GM23338 (cell line): ENCODE measurements around the gene UNKL.

Source experiments
- CREB1 ChIP-seq: fragments of 250-450 bp; sonication (Bioruptor Pico); IDR thresholded peaks from 2 replicates; pipeline ENCODE4 v1.5.0; 2020; ENCODE audit warnings: low read depth, mild to moderate bottlenecking, moderate library complexity
- EZH2 ChIP-seq: fragments of 200-600 bp; sonication (generic); IDR thresholded peaks from one replicate; pipeline ENCODE4 v1.8.0; 2017; ENCODE audit warnings: antibody characterized with exemption, mild to moderate bottlenecking, low read depth; ENCODE audit not compliant: unreplicated experiment
- EZH2phosphoT487 ChIP-seq: fragments of 200-600 bp; sonication (generic); IDR thresholded peaks from one replicate; pipeline ENCODE4 v1.8.1; 2018; ENCODE audit warnings: antibody characterized with exemption; ENCODE audit not compliant: unreplicated experiment
- JUNB ChIP-seq: IDR thresholded peaks from one replicate; pipeline ENCODE4 v1.6.1; 2016; ENCODE audit warnings: antibody characterized with exemption; ENCODE audit not compliant: unreplicated experiment
- NANOG ChIP-seq: IDR thresholded peaks from 2 replicates; pipeline ENCODE4 v1.6.1; 2016; ENCODE audit warnings: antibody characterized with exemption, borderline replicate concordance
- POLR2AphosphoS5 ChIP-seq: IDR thresholded peaks from 2 replicates; pipeline ENCODE4 v1.6.1; 2016; ENCODE audit warnings: antibody characterized with exemption, low read depth
- STAT1 ChIP-seq: IDR thresholded peaks from one replicate; pipeline ENCODE4 v1.6.1; 2016; ENCODE audit warnings: antibody characterized with exemption; ENCODE audit not compliant: unreplicated experiment
- ZNF114 ChIP-seq: fragments of 250-450 bp; sonication (Bioruptor Pico); IDR thresholded peaks from 2 replicates; pipeline ENCODE4 v1.5.0; 2020; ENCODE audit warnings: mild to moderate bottlenecking, moderate library complexity
- ZNF331 ChIP-seq: fragments of 250-450 bp; sonication (Bioruptor Pico); IDR thresholded peaks from 2 replicates; pipeline ENCODE4 v1.5.0; 2020; ENCODE audit warnings: low read depth, mild to moderate bottlenecking, moderate library complexity
- TF ChIP-seq, protein P1 (sequence below), 2 experiments: fragments of 200-600 bp in 1 of 2; sonication (generic) in 1 of 2; conservative IDR thresholded peaks; 2 replicates each; pipeline versions ENCODE4 v1.5.1 to v1.6.1; 2016 to 2017; ENCODE audit warnings: antibody characterized with exemption in 2 of 2, low read depth in 2 of 2, mild to moderate bottlenecking in 2 of 2, moderate library complexity in 1 of 2
- TF ChIP-seq, protein P2 (sequence below): IDR thresholded peaks from one replicate; pipeline ENCODE4 v1.6.1; 2018; ENCODE audit warnings: antibody characterized with exemption; ENCODE audit not compliant: unreplicated experiment
- TF ChIP-seq, protein P3 (sequence below): IDR thresholded peaks from 2 replicates; pipeline ENCODE4 v1.6.1; 2016; ENCODE audit warnings: antibody characterized with exemption

DNA sequence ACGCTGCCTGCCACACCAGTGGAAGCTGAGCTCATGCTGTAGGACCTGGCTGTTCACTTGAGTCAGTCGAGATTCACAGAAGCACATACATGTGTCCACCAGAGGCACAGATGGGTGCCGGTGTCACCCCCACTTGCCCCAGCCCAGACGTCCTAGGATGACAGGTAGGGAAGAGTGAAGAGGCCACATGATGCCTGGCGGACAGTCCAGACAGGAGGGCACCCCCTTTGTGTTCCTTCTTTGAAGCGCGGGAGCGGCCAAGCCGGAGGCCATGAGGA, 96.3 kb downstream of the UNKL start:
- TF ChIP-seq, protein P1, sequence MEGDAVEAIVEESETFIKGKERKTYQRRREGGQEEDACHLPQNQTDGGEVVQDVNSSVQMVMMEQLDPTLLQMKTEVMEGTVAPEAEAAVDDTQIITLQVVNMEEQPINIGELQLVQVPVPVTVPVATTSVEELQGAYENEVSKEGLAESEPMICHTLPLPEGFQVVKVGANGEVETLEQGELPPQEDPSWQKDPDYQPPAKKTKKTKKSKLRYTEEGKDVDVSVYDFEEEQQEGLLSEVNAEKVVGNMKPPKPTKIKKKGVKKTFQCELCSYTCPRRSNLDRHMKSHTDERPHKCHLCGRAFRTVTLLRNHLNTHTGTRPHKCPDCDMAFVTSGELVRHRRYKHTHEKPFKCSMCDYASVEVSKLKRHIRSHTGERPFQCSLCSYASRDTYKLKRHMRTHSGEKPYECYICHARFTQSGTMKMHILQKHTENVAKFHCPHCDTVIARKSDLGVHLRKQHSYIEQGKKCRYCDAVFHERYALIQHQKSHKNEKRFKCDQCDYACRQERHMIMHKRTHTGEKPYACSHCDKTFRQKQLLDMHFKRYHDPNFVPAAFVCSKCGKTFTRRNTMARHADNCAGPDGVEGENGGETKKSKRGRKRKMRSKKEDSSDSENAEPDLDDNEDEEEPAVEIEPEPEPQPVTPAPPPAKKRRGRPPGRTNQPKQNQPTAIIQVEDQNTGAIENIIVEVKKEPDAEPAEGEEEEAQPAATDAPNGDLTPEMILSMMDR (conservative IDR thresholded peaks at IDR 0.05; ENCODE audit: low read depth in 2 of 2), result no peak
- TF ChIP-seq JUNB (no peak), EZH2phosphoT487 (no peak), POLR2AphosphoS5 (no peak), ZNF114 (CRISPR knock-in tag) (no peak), CREB1 (CRISPR knock-in tag) (no peak), EZH2 (no peak), ZNF331 (CRISPR knock-in tag) (no peak), STAT1 (no peak), NANOG (no peak)
- TF ChIP-seq, protein P2, sequence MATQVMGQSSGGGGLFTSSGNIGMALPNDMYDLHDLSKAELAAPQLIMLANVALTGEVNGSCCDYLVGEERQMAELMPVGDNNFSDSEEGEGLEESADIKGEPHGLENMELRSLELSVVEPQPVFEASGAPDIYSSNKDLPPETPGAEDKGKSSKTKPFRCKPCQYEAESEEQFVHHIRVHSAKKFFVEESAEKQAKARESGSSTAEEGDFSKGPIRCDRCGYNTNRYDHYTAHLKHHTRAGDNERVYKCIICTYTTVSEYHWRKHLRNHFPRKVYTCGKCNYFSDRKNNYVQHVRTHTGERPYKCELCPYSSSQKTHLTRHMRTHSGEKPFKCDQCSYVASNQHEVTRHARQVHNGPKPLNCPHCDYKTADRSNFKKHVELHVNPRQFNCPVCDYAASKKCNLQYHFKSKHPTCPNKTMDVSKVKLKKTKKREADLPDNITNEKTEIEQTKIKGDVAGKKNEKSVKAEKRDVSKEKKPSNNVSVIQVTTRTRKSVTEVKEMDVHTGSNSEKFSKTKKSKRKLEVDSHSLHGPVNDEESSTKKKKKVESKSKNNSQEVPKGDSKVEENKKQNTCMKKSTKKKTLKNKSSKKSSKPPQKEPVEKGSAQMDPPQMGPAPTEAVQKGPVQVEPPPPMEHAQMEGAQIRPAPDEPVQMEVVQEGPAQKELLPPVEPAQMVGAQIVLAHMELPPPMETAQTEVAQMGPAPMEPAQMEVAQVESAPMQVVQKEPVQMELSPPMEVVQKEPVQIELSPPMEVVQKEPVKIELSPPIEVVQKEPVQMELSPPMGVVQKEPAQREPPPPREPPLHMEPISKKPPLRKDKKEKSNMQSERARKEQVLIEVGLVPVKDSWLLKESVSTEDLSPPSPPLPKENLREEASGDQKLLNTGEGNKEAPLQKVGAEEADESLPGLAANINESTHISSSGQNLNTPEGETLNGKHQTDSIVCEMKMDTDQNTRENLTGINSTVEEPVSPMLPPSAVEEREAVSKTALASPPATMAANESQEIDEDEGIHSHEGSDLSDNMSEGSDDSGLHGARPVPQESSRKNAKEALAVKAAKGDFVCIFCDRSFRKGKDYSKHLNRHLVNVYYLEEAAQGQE, result no peak
- TF ChIP-seq, protein P3, sequence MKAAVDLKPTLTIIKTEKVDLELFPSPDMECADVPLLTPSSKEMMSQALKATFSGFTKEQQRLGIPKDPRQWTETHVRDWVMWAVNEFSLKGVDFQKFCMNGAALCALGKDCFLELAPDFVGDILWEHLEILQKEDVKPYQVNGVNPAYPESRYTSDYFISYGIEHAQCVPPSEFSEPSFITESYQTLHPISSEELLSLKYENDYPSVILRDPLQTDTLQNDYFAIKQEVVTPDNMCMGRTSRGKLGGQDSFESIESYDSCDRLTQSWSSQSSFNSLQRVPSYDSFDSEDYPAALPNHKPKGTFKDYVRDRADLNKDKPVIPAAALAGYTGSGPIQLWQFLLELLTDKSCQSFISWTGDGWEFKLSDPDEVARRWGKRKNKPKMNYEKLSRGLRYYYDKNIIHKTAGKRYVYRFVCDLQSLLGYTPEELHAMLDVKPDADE, result no peak
